ENCODE measurements around the gene CAMK2D.

CAMK2D gene

DNA sequence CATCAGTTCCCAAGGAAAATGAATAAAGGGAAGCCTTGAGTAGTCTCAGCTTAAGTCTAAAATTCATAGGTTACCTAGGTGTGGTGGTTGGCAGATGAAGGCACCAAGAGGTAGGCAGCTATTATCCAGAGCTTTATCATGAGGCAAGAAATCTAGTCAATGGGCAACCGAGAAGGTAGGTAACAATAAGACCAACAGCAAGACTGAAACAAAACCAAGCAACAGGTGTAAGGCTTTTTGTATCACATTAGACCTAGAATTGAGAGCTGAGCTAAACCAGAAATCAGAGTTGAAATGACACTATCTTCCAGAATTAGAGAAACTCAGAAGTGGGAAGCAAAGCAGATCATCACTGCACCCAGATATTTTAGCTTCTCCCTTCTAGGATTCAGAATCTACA, 117.1 kb downstream of the CAMK2D start:
- TF ChIP-seq ZNF565 (CRISPR knock-in tag; conservative IDR thresholded peaks at IDR 0.05; ENCODE audit: low read depth) (no peak), ZFP30 (CRISPR knock-in tag; IDR thresholded peaks at IDR 0.05) (no peak)
- ATAC-seq, result no peak

DNA sequence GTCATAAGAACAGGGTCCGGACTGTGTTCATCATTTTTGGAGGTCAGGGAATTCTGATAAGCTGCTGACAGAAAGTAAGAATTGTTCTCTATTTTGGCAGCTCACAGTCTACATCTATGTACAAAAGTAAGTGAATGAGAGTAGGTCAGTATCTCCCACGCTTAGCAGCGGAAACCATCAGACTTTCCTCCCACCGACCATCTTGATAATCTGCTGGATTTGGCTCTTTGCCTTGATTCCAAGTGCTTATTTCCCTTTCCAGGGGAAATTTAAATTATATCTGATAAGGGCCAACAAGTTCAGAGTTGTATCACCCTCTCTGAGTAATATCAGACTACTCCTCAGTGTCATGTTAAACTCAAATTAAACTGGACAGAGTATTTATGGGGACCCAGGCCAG, 118.0 kb downstream of the CAMK2D start:
- peak; percentile 64; the same call in 1 of the 2 replicates for TF ChIP-seq ZFP3 (CRISPR knock-in tag; IDR thresholded peaks at IDR 0.05)
- no peak for TF ChIP-seq BACH2 (CRISPR knock-in tag; IDR thresholded peaks at IDR 0.05; ENCODE audit: borderline replicate concordance)
- peak; percentile 81 for TF ChIP-seq ISL1 (CRISPR knock-in tag; IDR thresholded peaks at IDR 0.05)
- ATAC-seq, result no peak

DNA sequence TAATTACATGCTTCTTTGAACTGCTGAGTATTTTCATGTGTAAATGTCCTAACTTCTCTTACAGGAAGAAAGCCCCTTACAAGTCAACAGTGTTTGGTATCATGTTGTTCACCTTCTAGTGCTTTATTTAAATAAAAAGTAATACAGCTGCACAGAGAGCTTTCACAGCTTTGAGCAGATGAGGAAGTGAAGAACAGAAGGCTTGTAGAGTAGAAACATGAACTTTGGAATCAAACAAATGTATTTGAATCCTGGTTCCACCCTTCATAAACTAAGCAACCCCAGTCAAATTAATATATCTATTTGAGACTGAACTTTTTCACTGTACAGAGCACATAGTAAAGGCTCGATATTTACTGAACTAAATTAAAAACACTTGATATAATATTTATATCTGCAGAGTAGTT, 120.5 kb downstream of the CAMK2D start:
- TF ChIP-seq TOX (CRISPR knock-in tag; IDR thresholded peaks at IDR 0.05; ENCODE audit: borderline replicate concordance), result no peak
- ATAC-seq, result no peak

DNA sequence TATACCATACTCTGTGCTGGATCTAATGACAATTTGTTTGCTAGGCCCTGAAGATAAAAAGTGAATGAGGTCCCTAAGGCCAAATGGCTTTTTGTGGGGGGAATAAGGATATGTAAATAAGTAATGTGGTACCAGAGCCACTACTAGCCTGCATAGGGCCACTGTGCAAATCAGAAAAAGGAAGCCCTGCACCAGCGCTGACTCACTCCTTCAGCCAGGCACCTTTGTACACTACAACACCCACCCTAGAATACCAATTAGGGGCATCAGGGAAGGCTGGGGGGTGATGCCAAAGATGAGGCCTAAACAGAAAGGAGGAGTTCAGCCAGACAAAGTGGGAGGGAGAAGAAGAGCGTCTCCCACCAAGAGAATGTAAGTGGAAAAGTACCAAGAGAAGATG, 122.2 kb downstream of the CAMK2D start:
- TF ChIP-seq SNAI2 (CRISPR knock-in tag; IDR thresholded peaks at IDR 0.05) (no peak), ARNTL (CRISPR knock-in tag; IDR thresholded peaks at IDR 0.05; ENCODE audit: borderline replicate concordance, low read depth) (no peak), ISL1 (CRISPR knock-in tag; IDR thresholded peaks at IDR 0.05) (no peak), ZNF565 (CRISPR knock-in tag; conservative IDR thresholded peaks at IDR 0.05; ENCODE audit: low read depth) (no peak), BACH2 (CRISPR knock-in tag; IDR thresholded peaks at IDR 0.05; ENCODE audit: borderline replicate concordance) (no peak), ZFP3 (CRISPR knock-in tag; IDR thresholded peaks at IDR 0.05) (no peak), RARB (CRISPR knock-in tag; IDR thresholded peaks at IDR 0.05) (no peak), OSR1 (CRISPR knock-in tag; IDR thresholded peaks at IDR 0.05) (no peak), ZC3H10 (CRISPR knock-in tag; IDR thresholded peaks at IDR 0.05) (no peak), TOX (CRISPR knock-in tag; IDR thresholded peaks at IDR 0.05; ENCODE audit: borderline replicate concordance) (no peak), GLIS3 (CRISPR knock-in tag; IDR thresholded peaks at IDR 0.05) (no peak)
- TF ChIP-seq, protein P1, sequence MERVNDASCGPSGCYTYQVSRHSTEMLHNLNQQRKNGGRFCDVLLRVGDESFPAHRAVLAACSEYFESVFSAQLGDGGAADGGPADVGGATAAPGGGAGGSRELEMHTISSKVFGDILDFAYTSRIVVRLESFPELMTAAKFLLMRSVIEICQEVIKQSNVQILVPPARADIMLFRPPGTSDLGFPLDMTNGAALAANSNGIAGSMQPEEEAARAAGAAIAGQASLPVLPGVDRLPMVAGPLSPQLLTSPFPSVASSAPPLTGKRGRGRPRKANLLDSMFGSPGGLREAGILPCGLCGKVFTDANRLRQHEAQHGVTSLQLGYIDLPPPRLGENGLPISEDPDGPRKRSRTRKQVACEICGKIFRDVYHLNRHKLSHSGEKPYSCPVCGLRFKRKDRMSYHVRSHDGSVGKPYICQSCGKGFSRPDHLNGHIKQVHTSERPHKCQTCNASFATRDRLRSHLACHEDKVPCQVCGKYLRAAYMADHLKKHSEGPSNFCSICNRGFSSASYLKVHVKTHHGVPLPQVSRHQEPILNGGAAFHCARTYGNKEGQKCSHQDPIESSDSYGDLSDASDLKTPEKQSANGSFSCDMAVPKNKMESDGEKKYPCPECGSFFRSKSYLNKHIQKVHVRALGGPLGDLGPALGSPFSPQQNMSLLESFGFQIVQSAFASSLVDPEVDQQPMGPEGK (CRISPR knock-in tag; IDR thresholded peaks at IDR 0.05; ENCODE audit: borderline replicate concordance), result no peak
- TF ChIP-seq, protein P2, sequence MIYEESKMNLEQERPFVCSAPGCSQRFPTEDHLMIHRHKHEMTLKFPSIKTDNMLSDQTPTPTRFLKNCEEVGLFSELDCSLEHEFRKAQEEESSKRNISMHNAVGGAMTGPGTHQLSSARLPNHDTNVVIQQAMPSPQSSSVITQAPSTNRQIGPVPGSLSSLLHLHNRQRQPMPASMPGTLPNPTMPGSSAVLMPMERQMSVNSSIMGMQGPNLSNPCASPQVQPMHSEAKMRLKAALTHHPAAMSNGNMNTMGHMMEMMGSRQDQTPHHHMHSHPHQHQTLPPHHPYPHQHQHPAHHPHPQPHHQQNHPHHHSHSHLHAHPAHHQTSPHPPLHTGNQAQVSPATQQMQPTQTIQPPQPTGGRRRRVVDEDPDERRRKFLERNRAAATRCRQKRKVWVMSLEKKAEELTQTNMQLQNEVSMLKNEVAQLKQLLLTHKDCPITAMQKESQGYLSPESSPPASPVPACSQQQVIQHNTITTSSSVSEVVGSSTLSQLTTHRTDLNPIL (CRISPR knock-in tag; IDR thresholded peaks at IDR 0.05; ENCODE audit: low read depth), result no peak
- TF ChIP-seq, protein P3, sequence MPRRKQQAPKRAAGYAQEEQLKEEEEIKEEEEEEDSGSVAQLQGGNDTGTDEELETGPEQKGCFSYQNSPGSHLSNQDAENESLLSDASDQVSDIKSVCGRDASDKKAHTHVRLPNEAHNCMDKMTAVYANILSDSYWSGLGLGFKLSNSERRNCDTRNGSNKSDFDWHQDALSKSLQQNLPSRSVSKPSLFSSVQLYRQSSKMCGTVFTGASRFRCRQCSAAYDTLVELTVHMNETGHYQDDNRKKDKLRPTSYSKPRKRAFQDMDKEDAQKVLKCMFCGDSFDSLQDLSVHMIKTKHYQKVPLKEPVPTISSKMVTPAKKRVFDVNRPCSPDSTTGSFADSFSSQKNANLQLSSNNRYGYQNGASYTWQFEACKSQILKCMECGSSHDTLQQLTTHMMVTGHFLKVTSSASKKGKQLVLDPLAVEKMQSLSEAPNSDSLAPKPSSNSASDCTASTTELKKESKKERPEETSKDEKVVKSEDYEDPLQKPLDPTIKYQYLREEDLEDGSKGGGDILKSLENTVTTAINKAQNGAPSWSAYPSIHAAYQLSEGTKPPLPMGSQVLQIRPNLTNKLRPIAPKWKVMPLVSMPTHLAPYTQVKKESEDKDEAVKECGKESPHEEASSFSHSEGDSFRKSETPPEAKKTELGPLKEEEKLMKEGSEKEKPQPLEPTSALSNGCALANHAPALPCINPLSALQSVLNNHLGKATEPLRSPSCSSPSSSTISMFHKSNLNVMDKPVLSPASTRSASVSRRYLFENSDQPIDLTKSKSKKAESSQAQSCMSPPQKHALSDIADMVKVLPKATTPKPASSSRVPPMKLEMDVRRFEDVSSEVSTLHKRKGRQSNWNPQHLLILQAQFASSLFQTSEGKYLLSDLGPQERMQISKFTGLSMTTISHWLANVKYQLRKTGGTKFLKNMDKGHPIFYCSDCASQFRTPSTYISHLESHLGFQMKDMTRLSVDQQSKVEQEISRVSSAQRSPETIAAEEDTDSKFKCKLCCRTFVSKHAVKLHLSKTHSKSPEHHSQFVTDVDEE (CRISPR knock-in tag; IDR thresholded peaks at IDR 0.05), result no peak
- TF ChIP-seq, protein P4, sequence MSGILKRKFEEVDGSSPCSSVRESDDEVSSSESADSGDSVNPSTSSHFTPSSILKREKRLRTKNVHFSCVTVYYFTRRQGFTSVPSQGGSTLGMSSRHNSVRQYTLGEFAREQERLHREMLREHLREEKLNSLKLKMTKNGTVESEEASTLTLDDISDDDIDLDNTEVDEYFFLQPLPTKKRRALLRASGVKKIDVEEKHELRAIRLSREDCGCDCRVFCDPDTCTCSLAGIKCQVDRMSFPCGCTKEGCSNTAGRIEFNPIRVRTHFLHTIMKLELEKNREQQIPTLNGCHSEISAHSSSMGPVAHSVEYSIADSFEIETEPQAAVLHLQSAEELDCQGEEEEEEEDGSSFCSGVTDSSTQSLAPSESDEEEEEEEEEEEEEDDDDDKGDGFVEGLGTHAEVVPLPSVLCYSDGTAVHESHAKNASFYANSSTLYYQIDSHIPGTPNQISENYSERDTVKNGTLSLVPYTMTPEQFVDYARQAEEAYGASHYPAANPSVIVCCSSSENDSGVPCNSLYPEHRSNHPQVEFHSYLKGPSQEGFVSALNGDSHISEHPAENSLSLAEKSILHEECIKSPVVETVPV (CRISPR knock-in tag; IDR thresholded peaks at IDR 0.05), result no peak
- TF ChIP-seq, protein P5, sequence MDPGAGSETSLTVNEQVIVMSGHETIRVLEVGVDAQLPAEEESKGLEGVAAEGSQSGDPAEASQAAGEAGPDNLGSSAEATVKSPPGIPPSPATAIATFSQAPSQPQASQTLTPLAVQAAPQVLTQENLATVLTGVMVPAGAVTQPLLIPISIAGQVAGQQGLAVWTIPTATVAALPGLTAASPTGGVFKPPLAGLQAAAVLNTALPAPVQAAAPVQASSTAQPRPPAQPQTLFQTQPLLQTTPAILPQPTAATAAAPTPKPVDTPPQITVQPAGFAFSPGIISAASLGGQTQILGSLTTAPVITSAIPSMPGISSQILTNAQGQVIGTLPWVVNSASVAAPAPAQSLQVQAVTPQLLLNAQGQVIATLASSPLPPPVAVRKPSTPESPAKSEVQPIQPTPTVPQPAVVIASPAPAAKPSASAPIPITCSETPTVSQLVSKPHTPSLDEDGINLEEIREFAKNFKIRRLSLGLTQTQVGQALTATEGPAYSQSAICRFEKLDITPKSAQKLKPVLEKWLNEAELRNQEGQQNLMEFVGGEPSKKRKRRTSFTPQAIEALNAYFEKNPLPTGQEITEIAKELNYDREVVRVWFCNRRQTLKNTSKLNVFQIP (CRISPR knock-in tag; IDR thresholded peaks at IDR 0.05; ENCODE audit: borderline replicate concordance, low read depth), result no peak
- ATAC-seq, result no peak

DNA sequence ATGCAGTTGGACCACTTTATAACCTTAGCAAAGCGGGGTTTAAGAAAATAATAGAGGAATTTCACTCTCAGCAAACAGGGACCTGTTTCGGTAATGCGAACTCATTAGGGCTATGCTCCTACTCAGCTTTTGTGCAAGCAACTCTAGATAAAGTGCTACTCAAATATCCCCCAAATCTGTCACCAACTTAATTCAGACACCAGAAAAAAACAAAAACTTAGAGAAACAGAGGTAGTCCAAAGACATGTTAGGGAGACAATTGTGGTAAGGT, 123.0 kb downstream of the CAMK2D start:
- ATAC-seq, result no peak
- no peak for TF ChIP-seq RARB (CRISPR knock-in tag; IDR thresholded peaks at IDR 0.05)
- TF ChIP-seq ARNTL (CRISPR knock-in tag; IDR thresholded peaks at IDR 0.05; ENCODE audit: borderline replicate concordance, low read depth), result no peak
- no peak for TF ChIP-seq ISL1 (CRISPR knock-in tag; IDR thresholded peaks at IDR 0.05)
- TF ChIP-seq, protein P5 (CRISPR knock-in tag; IDR thresholded peaks at IDR 0.05; ENCODE audit: borderline replicate concordance, low read depth), result no peak
